Brain pericyte (primary cell): ENCODE data around the gene NRF1.
A peak's percentile ranks its signal among the peaks of the same experiment; 100 is the strongest.
"Not testable (repeated sequence)": the region's sequence is repeated elsewhere in the genome, so short reads cannot be mapped to it uniquely, and the experiment has no call there.

Source experiments
- DNase-seq: peaks from one replicate; pipeline ENCODE4 v3.0.0-alpha.2; 2012; ENCODE audit warnings: low read depth, low spot score

Gene NRF1

DNA sequence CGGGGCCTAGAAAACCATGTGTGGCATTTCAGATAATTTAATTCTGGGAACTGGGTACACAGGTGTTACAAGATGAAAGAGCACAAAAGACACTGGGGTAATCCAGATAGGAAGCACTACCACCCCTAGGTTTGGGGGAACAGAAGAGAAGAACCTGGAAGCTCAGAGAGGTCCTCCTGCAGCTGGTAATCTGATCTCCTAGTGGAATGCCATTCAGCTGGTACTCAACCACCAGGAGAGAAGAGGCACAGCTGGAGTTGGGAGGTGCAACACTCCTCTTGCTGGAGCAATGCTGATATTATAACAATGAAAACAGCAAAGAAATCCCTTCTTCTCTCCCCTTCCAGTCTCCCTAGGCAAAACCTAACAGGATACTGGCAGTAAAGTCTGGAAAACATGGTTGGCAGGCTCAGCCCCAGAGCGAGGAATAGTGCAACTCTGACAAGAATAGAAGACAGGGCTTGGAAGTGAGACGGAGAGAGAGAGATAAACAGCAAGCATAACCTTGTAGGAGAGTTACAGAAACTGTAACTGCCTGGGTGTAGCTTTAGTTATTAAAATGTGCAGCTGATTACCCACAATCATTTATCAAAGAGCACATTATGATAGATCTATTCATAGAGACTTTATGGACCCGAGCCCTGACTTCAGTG lies 35.0 kb downstream of the NRF1 start:
- DNase-seq = no peak

DNA sequence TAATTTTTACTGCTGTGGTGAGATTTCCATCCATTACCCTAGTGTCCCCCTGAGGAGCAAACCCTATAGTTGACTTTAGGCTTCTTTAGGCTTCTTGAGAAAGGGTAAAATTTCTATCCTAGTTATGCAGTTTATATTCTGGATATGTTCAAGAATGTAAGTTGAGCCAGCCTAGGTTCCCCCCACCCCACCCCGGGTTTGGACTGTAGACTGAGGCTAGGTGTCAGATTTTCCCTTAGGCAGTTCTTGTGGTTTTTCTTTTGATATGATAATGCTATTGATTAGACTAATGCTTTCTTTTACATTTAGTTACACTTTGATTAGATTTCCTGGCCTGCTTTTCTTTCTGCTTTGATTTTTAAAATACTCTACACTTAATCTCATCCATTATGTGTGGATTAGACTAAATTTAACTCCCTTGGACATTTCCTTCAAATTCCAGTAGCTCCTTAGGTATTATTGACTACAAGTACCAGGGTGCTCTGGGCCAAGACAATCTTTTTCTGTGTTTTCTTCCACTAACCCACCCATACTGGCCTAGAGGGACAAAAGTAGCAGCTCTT lies 37.7 kb downstream of the NRF1 start:
- no peak for DNase-seq

DNA sequence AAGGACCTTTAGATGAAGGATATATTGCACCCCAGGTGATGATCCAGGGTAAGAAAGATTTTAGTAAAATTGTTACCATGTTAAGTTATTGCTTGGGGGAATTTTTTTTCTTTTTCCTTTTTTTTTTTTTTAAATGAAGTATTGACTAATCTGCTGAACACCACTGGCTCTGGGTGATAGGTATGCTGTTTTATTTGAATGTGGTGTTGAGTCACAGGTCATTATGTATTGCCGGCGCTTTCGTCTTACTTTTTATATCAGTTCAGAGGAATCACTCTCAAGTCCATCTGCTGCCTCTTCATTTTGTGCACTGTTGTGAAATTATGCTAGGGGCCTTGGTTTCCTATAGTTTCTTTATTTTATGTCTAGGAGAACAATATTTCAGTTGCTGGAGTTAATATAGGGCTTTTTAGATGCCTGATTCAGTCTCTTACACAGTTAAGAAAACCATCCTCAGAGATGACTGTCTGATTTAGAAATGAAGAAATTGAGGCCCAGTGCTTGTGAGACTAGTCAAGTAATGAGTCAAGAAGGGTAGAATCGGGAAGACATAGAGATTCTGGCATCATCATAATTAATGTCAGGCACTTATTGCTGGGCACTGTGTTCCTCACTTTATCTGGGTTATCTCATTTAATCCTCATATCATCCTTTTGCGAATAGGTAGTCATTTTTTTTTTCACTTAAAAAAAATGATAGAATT lies 38.7 kb downstream of the NRF1 start:
- no peak for DNase-seq

DNA sequence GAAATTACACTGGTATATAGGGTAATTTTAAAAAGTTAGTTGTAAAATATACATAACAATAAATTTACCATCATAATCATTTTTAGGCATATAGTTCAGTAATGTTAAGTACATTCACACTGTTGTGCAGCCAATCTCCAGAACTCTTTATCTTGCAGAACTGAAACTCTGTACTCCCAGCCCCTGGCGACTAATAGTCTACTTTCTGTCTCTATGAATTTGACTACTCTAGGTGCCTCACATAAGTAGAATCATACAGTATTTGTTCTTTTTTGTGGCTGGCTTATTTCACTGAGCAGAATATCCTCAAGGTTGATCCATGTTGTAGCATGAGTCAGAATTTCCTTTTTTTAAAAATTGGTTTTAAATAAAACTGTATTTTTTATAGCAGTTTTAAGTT lies 41.4 kb downstream of the NRF1 start:
- DNase-seq = no peak

DNA sequence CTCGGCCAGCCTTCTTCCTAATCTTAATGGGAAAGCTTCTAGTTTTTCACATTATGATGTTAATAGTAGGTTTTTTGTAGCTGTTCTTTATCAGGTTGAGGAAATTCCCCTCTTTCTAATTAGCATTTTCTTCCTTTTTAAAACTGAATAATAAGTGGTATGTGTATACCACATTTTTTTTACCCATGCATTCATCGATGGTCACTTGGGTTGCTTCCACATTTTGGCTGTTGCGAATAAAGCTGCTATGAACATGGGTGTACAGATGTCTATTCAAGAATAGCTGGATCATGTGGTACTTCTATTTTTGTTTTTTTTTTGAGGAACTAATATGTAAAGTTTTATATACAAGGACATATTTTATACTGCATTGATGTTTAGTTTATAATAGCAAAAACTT lies 44.3 kb downstream of the NRF1 start:
- DNase-seq = no peak

DNA sequence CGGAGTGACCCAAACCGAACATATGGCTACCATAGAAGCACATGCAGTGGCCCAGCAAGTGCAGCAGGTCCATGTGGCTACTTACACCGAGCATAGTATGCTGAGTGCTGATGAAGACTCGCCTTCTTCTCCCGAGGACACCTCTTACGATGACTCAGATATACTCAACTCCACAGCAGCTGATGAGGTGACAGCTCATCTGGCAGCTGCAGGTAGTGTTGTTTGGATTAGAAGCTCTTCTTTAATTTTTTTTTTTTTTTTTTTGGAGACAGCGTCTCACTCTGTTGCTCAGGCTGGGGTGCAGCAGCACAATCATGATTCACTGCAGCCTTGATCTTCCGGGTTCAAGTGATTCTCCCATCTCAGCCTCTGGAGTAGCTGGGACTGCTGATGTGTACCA lies 45.8 kb downstream of the NRF1 start:
- no peak for DNase-seq

DNA sequence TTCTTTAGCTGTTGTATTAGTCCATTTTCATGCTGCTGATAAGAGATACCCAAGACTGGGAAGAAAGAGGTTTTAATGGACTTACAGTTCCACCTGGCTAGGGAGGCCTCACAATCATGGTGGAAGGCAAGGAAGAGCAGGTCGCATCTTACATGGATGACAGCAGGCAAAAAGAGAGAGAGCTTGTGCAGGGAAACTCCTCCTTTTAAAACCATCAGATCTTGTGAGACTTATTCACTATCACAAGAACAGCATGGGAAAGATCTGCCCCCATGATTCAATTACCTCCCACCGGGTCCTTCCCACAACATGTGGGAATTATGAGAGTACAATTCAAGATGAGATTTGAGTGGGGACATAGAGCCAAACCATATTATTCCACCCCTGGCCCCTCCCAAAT lies 48.4 kb downstream of the NRF1 start:
- DNase-seq = not testable (repeated sequence)

DNA sequence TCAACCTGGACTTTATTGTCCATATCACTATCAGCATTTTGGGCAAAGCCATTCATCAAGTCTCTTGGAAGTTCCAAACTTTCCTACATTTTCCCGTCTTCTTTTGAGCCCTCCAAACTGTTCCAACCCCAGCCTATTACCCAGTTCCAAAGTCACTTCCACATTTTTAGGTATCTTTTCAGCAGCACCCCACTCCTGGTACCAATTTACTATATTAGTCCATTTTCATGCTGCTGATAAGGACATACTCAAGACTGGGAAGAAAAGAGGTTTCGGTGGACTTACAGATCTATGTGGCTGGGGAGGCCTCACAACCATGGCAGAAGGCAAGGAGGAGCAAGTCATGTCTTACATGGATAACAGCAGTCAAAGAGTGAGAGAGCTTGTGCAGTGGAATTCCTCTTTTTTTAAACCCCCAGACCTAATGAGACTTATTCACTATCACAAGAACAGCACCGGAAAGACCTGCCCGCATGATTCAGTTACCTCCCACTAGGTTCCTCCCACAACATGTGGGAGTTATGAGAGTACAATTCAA lies 50.2 kb downstream of the NRF1 start:
- no peak for DNase-seq

DNA sequence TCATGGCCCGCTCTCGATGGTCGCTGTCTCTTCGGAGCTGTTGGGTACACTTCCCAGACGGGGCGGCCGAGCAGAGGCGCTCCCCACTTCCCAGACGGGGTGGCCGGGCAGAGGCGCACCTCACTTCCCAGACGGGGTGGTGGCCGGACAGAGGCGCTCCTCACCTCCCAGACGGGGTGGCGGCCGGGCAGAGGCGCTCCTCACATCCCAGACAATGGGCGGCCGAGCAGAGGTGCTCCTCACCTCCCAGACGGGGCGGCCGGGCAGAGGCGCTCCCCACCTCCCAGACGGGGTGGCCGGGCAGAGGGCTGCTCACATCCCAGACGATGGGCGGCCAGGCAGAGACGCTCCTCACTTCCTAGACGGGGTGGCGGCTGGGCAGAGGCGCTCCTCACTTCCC lies 51.7 kb downstream of the NRF1 start:
- DNase-seq = not testable (repeated sequence)

DNA sequence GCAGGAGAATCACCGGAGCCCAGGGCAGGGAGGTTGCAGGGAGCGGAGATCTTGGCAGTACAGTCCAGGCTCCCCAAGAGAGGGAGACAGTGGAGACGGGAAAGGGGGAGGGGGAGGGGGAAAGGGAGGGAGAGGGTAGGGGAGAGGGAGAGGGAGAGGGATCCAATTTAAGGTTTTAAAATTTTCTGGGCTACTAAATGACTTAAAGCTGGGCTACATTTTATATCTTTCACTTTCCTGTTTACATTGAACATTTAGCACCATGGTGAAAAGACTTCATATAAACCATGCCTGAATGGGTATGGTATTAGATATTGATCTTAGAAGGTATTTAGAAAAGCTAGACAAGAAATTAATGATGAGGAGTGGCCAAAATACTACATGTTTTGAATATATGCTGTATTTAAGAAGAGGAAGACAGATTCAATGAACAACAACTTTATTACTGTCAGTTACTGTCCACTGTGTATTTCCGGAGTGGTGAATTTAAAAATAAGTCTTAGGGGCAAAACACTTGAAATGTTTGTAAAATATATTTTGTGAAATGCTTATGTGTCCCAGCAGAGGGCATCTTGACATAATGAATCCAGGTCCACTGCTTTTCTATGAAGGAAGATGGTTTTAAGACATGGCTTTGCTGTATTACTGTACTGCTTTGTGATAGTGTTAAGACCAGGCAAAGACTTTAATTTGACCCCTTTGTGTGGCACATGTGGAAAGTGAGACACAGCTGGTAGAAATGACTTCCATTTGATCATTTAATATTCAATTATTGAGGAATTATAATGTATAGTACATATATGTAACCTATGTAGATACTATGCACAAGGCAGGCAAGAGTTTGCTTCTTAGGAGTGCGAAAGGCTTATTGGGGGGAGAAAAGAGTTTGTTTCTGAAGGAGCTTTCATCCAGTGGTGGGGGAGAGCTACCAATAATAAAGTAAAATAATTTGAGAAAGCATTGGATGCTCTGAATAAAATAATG lies 52.8 kb downstream of the NRF1 start:
- peak; percentile 37 for DNase-seq

DNA sequence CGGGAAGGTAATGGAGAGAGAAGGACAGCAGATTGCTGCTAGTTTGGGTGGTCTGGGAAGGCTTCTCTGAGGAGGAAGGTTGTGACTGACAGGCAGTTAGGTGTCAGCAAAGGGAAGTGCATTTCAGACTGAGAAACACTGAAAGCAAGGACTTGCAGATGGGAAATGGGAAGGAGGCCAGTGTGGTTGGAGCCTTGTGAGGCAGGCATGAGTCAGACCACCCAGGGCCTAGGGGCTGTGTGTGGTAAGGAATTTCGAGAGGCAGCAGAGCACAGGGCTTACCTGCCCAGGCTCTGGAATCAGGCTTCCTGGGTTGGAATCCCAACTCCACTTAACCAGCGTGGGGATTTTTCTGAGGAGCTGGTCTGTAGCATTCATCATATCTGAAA lies 53.5 kb downstream of the NRF1 start:
- DNase-seq = peak; percentile 73

DNA sequence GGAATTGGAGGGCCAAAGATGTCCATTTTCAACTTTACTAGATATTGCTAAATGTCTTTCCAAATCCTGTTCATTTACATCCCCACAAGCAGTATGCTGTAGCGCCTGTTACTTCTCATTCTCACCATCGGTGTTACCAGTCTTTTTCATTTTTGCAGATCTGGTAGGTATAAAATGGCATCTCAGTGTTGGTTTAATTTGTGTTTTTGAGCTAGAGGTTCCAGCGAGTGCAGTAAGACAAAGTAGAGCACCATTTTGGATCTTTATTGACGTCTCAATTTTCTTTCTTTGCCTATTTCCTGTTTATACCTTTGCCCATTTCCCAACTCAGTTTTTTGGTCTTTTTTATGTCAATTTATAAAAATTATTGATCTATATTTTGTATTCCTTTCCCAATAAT lies 55.6 kb downstream of the NRF1 start:
- no peak for DNase-seq

DNA sequence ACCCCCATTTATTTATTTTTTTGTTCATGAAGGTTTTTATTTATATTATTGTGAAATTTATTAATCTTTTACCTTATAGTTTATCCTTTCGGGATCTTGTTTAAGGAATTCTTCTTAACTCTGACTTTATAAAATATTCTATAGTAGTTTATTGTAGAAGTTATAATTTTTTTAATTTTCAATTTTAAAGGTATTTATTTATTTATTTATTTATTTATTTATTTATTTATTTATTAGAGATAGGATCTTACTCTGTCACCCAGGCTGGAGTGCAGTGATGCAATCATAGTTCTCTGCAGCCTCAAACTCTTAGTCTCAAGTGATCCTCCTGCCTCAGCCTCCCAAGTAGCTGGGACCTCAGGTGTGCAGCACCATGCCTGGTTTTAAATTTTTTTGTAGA lies 56.0 kb downstream of the NRF1 start:
- DNase-seq = no peak

DNA sequence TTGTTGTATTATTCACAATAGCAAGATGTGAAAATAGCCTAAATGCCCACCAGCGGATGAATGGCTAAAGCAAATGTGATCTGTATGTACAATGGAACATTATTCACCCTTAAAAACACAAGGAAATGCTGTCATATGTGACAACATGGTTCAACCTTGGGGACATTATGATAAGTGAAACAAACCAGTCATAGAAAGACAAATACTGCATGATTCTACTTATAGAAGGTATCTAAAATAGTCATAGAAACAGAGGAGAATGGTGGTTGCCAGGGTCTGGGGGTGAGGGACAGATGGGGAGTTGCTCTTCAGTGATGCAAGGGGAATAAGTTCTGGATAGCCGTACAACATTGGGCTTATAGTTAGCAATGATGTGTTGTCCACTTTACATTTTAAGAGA lies 58.4 kb downstream of the NRF1 start:
- no peak for DNase-seq

DNA sequence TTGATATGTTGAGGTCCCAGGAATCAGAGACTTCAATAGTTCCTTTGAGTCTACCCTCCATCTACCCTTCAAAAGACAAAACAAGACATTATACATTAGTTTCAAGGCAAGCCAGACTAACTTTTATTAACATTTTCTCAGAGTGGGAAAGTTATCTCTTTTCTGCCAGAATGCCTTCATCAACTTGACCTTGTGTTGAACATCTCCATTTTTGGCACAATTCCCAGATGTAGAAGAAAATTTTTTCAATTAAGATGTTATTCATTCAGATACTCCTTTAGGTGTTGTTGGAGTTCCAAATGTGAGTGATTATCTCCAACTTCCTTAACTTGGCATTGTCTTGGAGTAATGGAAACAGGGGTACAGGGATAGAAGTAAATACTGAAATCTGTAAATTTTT lies 59.1 kb downstream of the NRF1 start:
- no peak for DNase-seq

DNA sequence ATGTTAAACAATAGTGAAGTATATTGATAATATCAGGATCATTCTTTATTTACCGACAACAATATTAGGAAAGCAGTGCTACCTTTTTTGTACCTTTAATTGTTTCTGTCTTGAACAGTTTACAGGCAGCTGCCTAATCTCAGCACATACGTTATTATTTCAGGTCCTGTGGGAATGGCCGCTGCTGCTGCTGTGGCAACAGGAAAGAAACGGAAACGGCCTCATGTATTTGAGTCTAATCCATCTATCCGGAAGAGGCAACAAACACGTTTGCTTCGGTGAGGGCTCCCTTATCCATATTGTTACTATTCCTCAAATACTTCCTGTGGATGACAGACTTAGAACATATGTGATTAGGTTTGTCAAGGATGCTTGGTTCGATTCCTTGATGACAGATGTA lies 59.7 kb downstream of the NRF1 start:
- no peak for DNase-seq

DNA sequence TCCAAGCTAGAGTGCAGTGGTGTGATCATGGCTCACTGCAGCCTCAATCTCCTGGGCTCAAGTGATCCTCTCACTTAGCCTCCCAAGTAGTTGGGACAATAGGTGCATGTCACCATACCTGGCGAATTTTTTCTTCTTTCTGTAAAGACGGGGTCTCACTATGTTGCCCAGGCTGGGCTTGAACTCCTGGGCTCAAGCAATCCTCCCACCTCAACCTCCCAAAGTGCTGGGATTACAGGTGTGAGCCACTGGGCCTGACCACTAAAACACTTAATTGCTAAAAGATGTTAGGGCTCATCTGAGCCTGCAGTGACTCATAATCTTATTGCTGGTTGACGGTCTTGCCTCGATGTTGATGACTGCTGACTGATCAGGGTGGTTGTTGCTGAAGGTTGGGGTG lies 63.0 kb downstream of the NRF1 start:
- not testable (repeated sequence) for DNase-seq

DNA sequence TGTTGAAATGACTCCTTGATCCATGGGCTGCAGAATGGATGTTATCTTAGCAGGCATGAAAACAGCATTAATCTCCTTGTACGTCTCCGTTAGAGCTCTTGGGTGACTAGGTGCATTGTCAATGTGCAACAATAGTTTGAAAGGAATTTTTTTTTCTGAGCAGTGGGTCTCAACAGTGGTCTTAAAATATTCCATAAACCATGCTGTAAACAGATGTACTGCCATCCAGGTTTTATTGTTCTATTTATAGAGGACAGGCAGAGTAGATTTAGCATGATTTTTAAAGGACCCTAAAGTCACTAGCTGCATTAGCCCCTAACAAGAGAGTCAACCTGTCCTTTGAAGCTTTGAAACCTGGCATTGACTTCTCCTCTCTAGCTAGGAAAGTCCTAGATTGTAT lies 64.0 kb downstream of the NRF1 start:
- no peak for DNase-seq

DNA sequence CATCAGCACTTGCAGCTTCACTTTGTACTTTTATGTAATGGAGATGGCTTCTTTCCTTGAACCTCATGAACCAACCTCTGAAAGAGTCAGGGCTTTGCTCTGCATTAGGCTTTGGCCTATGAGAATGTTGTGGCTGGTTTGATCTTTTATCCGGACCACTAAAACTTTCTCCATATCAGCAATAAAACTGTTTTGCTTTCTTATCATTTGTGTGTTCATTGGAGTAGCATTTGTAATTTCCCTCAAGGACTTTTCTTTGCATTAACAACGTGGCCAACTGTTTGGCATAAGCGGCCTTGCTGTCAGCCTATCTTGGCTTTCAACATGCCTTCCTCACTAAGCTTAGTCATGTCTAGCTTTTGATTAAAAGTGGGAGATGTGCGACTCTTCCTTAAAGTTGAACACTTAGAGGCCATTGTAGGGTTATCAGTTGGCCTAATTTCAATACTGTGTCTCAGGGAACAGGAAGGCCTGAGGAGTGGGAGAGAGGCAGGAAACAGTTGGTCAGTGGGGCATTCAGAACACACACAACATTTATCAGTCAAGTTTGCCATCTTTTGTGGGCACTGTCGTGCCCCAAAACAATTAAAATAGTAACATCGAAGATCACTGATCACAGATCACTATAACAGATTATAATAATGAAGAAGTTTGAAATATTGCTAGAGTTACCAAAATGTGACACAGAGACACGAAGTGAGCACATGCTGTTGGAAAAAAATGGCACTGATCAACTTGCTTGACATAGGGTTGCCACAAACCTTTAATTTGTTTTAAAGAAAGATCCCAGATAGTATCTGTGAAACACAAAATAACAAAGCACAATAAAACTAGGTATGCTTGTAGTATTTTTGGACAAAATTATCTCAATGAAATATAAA lies 64.7 kb downstream of the NRF1 start:
- DNase-seq = no peak

DNA sequence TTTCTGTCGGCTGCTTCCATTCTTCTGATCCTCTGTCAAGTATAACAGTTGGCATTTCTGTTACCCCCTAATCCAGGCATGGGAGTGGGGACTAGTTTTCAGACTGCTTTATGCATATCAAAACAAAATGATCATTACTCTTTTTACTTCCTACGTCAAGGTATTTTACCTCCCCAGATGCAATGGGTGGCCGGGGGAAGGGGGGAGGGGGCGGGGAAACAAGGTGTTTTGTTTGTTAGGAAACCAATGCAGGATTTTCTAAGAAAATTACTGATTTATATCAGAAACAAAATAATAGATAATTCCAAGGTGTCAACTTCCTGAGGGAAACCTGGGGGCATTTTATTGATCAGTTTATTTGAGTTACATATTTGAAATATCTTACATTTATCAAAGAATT lies 66.3 kb downstream of the NRF1 start:
- DNase-seq = no peak

DNA sequence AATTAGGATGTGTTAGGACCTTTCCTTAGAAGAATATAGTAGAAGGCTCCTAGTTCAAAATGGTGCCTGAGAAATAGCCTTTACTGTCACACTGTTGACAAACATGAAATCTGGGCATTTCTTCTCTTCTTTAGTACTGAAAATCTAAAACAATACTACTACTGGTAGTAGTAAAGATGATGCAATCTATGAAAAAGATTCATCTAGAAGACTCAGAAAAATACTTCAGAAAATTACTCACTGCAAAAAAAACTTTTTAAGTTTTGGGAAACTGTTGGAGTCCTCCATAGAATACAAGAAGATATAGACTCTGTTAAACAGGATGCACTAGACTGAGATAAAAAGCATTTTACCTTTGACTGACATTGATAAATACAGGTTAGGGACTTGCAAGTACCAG lies 67.1 kb downstream of the NRF1 start:
- DNase-seq = no peak
